Osteocyte (in vitro differentiated cells): ENCODE measurements around the gene TBL1X. TPM values are rescaled to one million over a fixed set of nuclear protein-coding genes. Genes with fewer than 3 reads are reported as not detected.

Source experiments
- DNase-seq: peaks from one replicate; pipeline ENCODE4 v3.0.0; 2021; ENCODE audit warnings: mixed read lengths; ENCODE audit not compliant: unreplicated experiment; ENCODE audit errors: extremely low spot score
- H3K27ac Mint-ChIP-seq: one replicate; pipeline ENCODE4 v1.8.0; 2021; ENCODE audit warnings: mild to moderate bottlenecking, mixed read lengths; ENCODE audit not compliant: unreplicated experiment
- H3K27me3 Mint-ChIP-seq: one replicate; pipeline ENCODE4 v1.8.0; 2021; ENCODE audit warnings: mixed read lengths; ENCODE audit not compliant: unreplicated experiment
- H3K36me3 Mint-ChIP-seq: one replicate; pipeline ENCODE4 v1.8.0; 2021; ENCODE audit warnings: mixed read lengths; ENCODE audit not compliant: unreplicated experiment
- H3K4me1 Mint-ChIP-seq: one replicate; pipeline ENCODE4 v1.8.0; 2021; ENCODE audit warnings: mixed read lengths; ENCODE audit not compliant: unreplicated experiment
- H3K4me3 Mint-ChIP-seq: one replicate; pipeline ENCODE4 v1.8.0; 2021; ENCODE audit warnings: mild to moderate bottlenecking, moderate library complexity, mixed read lengths; ENCODE audit not compliant: unreplicated experiment
- H3K9me3 Mint-ChIP-seq: one replicate; pipeline ENCODE4 v1.8.0; 2021; ENCODE audit warnings: mixed read lengths; ENCODE audit not compliant: unreplicated experiment
- total RNA-seq: library from RNA; stranded (reverse); gene quantifications from 2 replicates; pipeline ENCODE4 v1.2.1, GENCODE V29; 2021
- TF ChIP-seq, protein P1 (sequence below): fragments of 200-600 bp; sonication (generic); IDR thresholded peaks from 2 replicates; pipeline ENCODE4 v1.5.0; 2021; ENCODE audit warnings: antibody characterized with exemption, mild to moderate bottlenecking, moderate library complexity

The TBL1X gene
- total RNA-seq, 1 donor from 2014 or later = 35.3 TPM

GRCh38 chrX:9461087-9461486, 3.8 kb upstream of the TBL1X start:
- Mint-ChIP-seq H3K27ac (no peak overlapping the region), H3K27me3 (no peaks in the 10 kb centered on the region), H3K9me3 (peaks cover 8% of the 10 kb centered on the region), H3K4me3 (no peak overlapping the region), H3K36me3 (no peaks in the 10 kb centered on the region), H3K4me1 (peaks cover 17% of the 10 kb centered on the region)
- DNase-seq = no peak
- TF ChIP-seq, protein P1, sequence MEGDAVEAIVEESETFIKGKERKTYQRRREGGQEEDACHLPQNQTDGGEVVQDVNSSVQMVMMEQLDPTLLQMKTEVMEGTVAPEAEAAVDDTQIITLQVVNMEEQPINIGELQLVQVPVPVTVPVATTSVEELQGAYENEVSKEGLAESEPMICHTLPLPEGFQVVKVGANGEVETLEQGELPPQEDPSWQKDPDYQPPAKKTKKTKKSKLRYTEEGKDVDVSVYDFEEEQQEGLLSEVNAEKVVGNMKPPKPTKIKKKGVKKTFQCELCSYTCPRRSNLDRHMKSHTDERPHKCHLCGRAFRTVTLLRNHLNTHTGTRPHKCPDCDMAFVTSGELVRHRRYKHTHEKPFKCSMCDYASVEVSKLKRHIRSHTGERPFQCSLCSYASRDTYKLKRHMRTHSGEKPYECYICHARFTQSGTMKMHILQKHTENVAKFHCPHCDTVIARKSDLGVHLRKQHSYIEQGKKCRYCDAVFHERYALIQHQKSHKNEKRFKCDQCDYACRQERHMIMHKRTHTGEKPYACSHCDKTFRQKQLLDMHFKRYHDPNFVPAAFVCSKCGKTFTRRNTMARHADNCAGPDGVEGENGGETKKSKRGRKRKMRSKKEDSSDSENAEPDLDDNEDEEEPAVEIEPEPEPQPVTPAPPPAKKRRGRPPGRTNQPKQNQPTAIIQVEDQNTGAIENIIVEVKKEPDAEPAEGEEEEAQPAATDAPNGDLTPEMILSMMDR = no peak

DNA sequence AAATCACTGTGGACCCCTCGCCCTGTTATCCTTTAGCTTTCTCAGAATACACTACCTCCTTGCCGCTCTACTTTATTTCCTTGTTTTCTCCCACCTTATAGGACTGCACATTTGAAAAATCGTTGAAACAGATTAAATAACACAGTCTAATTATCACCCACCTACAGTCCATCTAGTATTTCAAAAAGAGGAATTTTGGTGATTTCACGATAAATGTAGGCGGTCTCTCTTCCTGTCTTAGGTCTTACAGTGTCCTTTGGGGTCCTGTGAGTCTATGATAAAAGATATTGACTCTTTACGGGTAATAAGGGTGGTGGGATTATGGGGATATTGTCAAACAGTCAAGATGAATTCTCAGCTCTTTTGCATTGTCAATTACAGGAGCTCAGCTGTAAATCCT, 2.4 kb upstream of the TBL1X start:
- Mint-ChIP-seq H3K27me3 (no peaks in the 10 kb centered on the region), H3K4me1 (peaks cover 26% of the 10 kb centered on the region), H3K4me3 (no peak overlapping the region), H3K36me3 (no peaks in the 10 kb centered on the region), H3K9me3 (peaks cover 4% of the 10 kb centered on the region), H3K27ac (peak overlapping the region; percentile 93)
- TF ChIP-seq, protein P1 = no peak
- no peak for DNase-seq

DNA sequence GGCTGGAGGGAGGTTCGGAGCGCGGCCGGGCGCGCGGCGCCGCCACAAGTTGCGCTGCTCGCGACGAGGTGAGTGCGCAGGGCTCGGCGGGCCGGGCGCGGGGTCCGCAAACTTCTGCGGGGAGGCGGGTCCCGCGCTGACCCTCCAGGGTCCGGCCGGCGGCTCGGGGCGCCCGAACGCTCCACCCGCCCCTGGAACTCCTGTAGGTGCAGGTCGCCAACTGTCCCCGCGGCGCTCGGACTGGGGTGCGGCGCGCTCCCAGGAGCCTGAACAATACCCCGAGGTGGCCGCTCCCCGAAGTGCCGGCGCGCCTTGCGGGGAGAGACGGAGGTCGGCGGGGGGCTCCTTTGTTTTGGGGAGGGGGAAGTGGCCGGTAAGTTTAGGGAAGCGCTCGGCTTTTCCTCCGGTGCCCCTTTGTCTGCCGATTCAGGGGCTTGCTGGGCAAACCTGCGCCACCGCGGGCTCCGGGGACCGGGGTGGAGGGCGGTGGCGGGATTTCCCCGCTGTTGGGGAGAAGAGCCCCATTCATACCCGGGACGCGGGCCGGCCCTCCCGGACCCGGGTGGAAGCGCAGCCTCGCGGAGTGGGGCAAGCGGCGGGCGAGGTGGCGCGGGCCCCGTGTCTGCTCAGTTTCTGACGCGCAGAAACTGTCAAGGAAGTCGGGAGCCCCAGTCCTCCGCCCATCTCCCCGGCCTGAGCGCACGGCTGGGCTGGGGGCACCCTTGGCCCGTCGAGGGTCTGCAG, 694 bp downstream of the TBL1X start:
- H3K4me1 Mint-ChIP-seq = peaks cover 47% of the 10 kb centered on the region
- no peaks in the 10 kb centered on the region for H3K27me3 Mint-ChIP-seq
- no peak for DNase-seq
- TF ChIP-seq, protein P1 = no peak
- H3K9me3 Mint-ChIP-seq = peaks cover 4% of the 10 kb centered on the region
- peak overlapping the region; percentile 65 for H3K4me3 Mint-ChIP-seq
- no peak overlapping the region for H3K27ac Mint-ChIP-seq
- H3K36me3 Mint-ChIP-seq = peaks cover 2% of the 10 kb centered on the region

GRCh38 chrX:9466124-9466495, 1.3 kb downstream of the TBL1X start:
- no peak for DNase-seq
- H3K4me3 Mint-ChIP-seq = peak overlapping the region; percentile 73
- TF ChIP-seq, protein P1 = no peak
- H3K4me1 Mint-ChIP-seq = peaks cover 52% of the 10 kb centered on the region
- peak overlapping the region; percentile 85 for H3K27ac Mint-ChIP-seq
- H3K9me3 Mint-ChIP-seq = no peaks in the 10 kb centered on the region
- no peaks in the 10 kb centered on the region for H3K27me3 Mint-ChIP-seq
- peaks cover 5% of the 10 kb centered on the region for H3K36me3 Mint-ChIP-seq

DNA sequence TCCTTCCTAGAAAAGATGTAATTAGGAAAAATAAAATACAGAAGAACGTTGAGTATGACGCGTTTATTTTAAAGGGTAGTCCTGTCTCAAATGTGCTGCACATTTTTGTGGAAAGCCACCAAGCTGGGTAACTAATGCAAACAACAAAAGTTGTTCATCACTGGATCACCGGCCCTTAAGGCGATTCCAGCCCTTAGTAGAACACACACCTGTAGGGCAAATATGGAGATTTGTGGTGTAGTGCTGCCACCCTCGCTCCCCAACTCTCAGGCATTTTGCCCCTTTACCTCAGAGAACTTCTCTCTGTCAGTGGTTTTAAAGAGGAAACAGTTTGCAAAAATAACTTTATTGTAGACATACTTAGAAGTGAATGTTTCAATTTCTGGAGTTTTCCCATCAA, 1.9 kb downstream of the TBL1X start:
- Mint-ChIP-seq H3K4me3 (peak overlapping the region; percentile 73), H3K4me1 (peaks cover 58% of the 10 kb centered on the region), H3K27ac (peak overlapping the region; percentile 85), H3K36me3 (peaks cover 6% of the 10 kb centered on the region), H3K27me3 (no peaks in the 10 kb centered on the region), H3K9me3 (no peaks in the 10 kb centered on the region)
- DNase-seq = no peak
- TF ChIP-seq, protein P1 = no peak
